ENCODE data around the gene AGPAT4. TPM values are rescaled to one million over a fixed set of nuclear protein-coding genes. Genes with fewer than 3 reads are reported as not detected.
A peak's percentile ranks its signal among the peaks of the same experiment; 100 is the strongest.

AGPAT4 gene
- total RNA-seq, 2 donors from 2014 or later = 3.6 to 9.2 TPM

DNA sequence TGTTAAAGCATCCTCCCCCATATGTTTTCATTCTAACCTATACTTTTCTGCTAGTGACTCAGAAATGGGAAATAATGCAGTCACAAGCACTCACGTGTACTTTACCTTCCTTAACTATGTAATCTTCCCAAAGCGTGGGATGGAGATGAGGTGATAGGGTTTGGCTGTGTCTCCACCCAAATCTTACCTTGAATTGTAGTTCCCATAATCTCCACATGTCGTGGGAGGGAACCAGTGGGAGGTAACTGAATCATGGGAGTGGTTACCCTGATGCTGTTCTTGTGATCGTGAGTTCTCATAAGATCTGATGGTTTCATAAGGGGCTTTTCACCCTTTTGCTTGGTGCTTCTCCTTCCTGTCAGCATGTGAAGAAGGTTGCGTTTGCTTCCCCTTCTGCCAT, 35.4 kb downstream of the AGPAT4 start:
- DNase-seq = no peak
- Histone ChIP-seq H3K27me3 (no peaks in the 10 kb centered on the region), H3K4me3 (no peak overlapping the region), H3K9me3 (no peaks in the 10 kb centered on the region), H3K9ac (ENCODE audit: low read depth in 2 of 2, low read length in 2 of 2) (no peak overlapping the region), H3K27ac (no peak overlapping the region), H3K36me3 (no peaks in the 10 kb centered on the region), H3K4me1 (no peaks in the 10 kb centered on the region)
- intact Hi-C loops (cut with DNase I) = no loop called here
- TF ChIP-seq, protein P1, sequence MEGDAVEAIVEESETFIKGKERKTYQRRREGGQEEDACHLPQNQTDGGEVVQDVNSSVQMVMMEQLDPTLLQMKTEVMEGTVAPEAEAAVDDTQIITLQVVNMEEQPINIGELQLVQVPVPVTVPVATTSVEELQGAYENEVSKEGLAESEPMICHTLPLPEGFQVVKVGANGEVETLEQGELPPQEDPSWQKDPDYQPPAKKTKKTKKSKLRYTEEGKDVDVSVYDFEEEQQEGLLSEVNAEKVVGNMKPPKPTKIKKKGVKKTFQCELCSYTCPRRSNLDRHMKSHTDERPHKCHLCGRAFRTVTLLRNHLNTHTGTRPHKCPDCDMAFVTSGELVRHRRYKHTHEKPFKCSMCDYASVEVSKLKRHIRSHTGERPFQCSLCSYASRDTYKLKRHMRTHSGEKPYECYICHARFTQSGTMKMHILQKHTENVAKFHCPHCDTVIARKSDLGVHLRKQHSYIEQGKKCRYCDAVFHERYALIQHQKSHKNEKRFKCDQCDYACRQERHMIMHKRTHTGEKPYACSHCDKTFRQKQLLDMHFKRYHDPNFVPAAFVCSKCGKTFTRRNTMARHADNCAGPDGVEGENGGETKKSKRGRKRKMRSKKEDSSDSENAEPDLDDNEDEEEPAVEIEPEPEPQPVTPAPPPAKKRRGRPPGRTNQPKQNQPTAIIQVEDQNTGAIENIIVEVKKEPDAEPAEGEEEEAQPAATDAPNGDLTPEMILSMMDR (IDR thresholded peaks at IDR 0.05) = no peak

DNA sequence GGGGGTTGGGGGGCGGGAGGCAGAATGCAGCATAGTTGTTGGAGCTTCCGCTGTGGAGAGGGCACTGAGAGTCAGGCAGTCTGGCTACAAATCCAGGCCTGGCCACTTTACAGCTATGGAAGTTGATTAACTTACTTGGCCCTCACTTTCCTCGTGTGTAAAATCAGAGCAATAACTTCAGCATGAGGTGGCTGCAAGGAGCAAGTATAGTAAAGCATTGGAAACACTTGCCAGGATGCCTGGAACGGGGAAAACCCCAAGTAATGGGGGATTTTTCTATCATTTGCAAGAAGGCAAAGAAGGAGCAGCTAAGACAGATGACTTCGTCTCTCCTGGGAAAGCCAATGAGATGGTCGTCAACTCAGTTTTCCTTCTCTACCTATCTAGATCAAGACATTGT, 35.8 kb downstream of the AGPAT4 start:
- Histone ChIP-seq H3K4me1 (no peaks in the 10 kb centered on the region), H3K27me3 (no peaks in the 10 kb centered on the region), H3K9ac (ENCODE audit: low read depth in 2 of 2, low read length in 2 of 2) (no peak overlapping the region), H3K36me3 (no peaks in the 10 kb centered on the region), H3K9me3 (no peaks in the 10 kb centered on the region), H3K4me3 (no peak overlapping the region), H3K27ac (no peak overlapping the region)
- intact Hi-C loops (cut with DNase I) = no loop called here
- no peak for DNase-seq
- TF ChIP-seq, protein P1 (IDR thresholded peaks at IDR 0.05) = no peak

DNA sequence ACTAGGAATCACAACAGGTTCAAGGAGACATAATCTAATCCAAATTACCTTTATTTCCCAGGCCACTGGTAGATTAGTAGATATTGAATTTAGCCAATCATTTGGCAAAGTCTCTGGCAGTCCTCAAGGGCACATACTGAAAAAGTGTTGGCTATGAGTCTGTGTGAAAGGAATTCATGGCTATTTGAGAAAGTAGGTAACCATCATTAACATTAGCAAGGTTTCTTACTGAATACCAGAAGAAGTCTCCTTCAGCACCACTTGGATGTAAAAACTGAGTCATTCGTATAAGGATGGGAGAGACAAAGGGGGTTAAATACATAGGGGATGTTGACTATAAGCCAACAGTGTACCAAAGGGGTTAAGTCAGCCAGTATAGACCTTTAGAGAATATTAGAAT, 36.7 kb downstream of the AGPAT4 start:
- H3K27me3 ChIP-seq = no peaks in the 10 kb centered on the region
- H3K4me3 ChIP-seq = no peak overlapping the region
- no peaks in the 10 kb centered on the region for H3K9me3 ChIP-seq
- no peaks in the 10 kb centered on the region for H3K36me3 ChIP-seq
- intact Hi-C loops (cut with DNase I) = no loop called here
- H3K9ac ChIP-seq (ENCODE audit: low read depth in 2 of 2, low read length in 2 of 2) = no peak overlapping the region
- DNase-seq = no peak
- no peak overlapping the region for H3K27ac ChIP-seq
- H3K4me1 ChIP-seq = no peaks in the 10 kb centered on the region
- TF ChIP-seq, protein P1 (IDR thresholded peaks at IDR 0.05) = no peak

DNA sequence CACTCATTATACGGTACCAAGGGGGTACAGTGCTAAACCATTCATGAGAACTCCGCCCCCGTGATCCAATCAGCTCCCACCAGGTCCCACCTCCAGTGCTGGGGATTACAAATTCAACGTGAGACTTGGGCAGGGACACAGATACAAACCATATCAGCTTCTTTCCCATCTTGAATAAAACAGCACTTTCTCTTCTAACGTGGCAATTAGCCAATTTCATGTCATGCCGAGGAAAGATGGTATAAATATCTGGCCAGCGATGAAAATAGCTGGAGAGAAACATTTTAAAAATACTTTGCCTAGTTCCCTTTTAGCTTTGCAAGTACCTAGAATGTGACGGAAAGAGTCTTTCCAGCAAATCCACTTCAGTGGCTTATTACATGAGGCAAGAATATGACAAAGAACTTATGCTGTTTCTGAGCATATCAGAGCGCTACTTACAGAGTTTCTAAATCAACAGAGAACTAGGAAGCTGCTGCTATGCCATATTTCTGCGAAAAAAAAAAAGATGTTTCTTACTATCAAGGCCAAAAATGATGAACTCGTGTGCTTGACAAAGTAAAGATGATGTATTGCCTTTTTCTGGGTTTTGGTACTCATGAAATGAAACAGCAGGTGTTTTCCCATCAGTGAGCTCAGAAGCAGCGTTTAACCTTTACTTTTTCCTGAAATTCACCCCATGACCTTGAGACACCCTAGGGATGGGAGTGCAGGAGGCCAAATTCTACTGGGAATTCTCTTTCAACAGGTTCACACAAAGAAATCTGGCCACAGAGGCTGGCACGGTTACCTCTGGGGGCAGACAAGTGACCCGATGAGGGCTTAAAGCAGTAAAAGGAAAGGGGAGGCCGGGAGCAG, 37.9 kb downstream of the AGPAT4 start:
- no peak for DNase-seq
- no peak overlapping the region for H3K9ac ChIP-seq (ENCODE audit: low read depth in 2 of 2, low read length in 2 of 2)
- H3K27ac ChIP-seq = no peak overlapping the region
- H3K9me3 ChIP-seq = no peaks in the 10 kb centered on the region
- H3K27me3 ChIP-seq = no peaks in the 10 kb centered on the region
- no peak overlapping the region for H3K4me3 ChIP-seq
- no peaks in the 10 kb centered on the region for H3K36me3 ChIP-seq
- TF ChIP-seq, protein P1 (IDR thresholded peaks at IDR 0.05) = no peak
- intact Hi-C loops (cut with DNase I) = no loop called here
- H3K4me1 ChIP-seq = no peaks in the 10 kb centered on the region

DNA sequence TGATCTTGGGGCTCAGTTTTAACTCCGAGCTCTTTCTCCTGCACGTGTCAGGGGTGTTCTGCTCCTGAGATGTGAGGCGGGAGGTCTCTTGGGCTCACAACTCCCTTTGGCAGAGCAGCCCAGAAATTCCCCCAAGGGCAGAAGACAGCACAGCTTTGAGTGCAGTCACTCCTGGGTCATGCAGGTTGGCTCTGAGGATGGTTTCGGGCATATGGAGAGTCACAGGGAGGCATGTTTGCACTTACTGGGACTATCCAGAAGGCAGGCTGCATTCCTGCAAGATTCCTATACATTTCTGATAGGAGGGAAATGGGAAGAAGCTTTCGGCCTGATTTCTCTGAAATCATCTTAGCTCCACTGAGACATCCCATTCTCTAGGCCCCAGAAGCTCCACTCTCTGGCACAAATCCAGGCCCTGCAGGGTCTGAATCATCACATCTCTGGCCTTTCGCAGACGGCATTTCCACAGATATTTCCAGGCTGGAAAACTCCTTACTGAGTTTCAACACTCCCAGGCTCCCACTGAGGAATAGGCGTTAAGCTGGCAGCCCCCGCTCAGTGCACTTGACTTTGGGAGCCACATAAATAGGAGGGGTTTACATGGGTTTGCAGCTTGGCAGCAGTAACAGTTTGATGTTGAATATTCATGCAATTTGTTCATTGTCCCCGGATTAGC, 39.7 kb downstream of the AGPAT4 start:
- H3K4me1 ChIP-seq = no peaks in the 10 kb centered on the region
- H3K4me3 ChIP-seq = no peak overlapping the region
- no peaks in the 10 kb centered on the region for H3K27me3 ChIP-seq
- intact Hi-C loops (cut with DNase I) = no loop called here
- H3K27ac ChIP-seq = no peak overlapping the region
- H3K36me3 ChIP-seq = no peaks in the 10 kb centered on the region
- no peak overlapping the region for H3K9ac ChIP-seq (ENCODE audit: low read depth in 2 of 2, low read length in 2 of 2)
- DNase-seq = peak; percentile 56
- TF ChIP-seq, protein P1 (IDR thresholded peaks at IDR 0.05) = no peak
- no peaks in the 10 kb centered on the region for H3K9me3 ChIP-seq
